IPS-15b (cell line): ENCODE results near the gene FGF14.

ENCODE experiments used
- H3K27me3 ChIP-seq: one replicate; pipeline ENCODE4 v1.6.1; 2013; ENCODE audit warnings: low read length; ENCODE audit not compliant: control insufficient read depth, insufficient read depth
- H3K36me3 ChIP-seq: one replicate; pipeline ENCODE4 v1.6.1; 2013; ENCODE audit warnings: low read length; ENCODE audit not compliant: control insufficient read depth, insufficient read depth
- H3K4me1 ChIP-seq: one replicate; pipeline ENCODE4 v1.6.1; 2013; ENCODE audit warnings: mild to moderate bottlenecking, low read length; ENCODE audit not compliant: control insufficient read depth, insufficient read depth
- H3K4me3 ChIP-seq: one replicate; pipeline ENCODE4 v1.5.1; 2013; ENCODE audit warnings: low read depth, low read length
- H3K9ac ChIP-seq: one replicate; pipeline ENCODE4 v1.6.1; 2013; ENCODE audit warnings: low read depth, mild to moderate bottlenecking, low read length
- H3K9me3 ChIP-seq: one replicate; pipeline ENCODE4 v1.6.1; 2013; ENCODE audit warnings: mild to moderate bottlenecking, low read length; ENCODE audit not compliant: control insufficient read depth, insufficient read depth

FGF14 gene

DNA sequence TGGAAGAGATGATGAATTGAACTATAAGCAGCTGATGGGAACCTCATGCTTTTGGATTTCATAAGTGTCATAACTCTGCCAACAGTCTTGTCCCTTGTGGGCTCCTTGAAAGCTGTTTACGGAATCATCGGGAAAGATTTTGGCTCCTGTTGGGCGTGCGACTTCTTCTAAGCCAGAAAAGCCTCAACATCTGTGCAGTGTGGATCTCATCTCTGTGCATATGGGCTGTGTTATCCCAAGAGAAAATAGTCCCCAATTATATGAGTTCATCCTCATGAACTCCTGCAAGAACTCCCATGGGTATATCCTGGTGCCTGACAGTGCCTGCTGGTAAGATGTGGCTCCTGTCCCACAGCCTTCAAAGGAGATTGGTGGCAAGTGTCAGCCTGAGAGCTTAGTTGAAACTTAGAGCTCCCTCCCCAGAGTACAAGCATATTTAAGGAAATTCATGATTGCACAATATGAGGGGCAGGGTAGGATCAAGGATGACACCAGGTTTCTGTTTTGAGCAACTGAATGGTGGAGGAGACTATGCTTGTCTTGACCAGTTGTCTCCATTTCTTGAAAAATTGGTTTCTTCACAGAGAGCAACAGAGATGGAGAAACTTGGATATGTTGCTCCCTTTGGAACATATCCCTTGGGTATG, 705.9 kb downstream of the FGF14 start:
- Histone ChIP-seq H3K9ac (no peak overlapping the region), H3K4me3 (no peak overlapping the region), H3K36me3 (no peaks in the 10 kb centered on the region), H3K9me3 (no peaks in the 10 kb centered on the region), H3K27me3 (no peaks in the 10 kb centered on the region), H3K4me1 (no peaks in the 10 kb centered on the region)

DNA sequence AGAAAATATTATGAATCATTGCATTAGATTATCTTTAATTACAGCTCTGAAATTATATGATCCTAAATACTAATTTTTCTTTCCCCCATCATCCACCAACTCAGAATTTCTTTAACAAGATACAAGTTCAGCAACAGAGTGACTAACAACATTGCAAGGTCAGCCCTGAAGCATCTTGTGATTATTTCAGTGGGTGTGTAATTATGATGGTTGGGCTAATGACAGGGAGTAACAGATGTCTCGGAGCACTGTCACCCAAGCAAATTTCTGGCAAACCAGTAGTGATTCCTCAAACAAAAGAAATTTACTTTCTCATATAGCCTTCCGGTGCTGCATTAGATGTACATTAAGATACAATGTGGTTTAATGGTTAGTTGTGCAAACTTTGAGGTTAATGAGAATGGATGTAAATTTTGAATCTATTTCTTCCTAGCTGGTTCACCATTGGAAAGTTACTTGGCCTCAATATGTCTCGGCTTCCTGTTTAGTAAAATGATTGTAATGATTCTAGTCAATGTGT, 710.4 kb downstream of the FGF14 start:
- Histone ChIP-seq H3K4me1 (no peaks in the 10 kb centered on the region), H3K9ac (no peak overlapping the region), H3K36me3 (no peaks in the 10 kb centered on the region), H3K9me3 (no peaks in the 10 kb centered on the region), H3K27me3 (no peaks in the 10 kb centered on the region), H3K4me3 (no peak overlapping the region)

DNA sequence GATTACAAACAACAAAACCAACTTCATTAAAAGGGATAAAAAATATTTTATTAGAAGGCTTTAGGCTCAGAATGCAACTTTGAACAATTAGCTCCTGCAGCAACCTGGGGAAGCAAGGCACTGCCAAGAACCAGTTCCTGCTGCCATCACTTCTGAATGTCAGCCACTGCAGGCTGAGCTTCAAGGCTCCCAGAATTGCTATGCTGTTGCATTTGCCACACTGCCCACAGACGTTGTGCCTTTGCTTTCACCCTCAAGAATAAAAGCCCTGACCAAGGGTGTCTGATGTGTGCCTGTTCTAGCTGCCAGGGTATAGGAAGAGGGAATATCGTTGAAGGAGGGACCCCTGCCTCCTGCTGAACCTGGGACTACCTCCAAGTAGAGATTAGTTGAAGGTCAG, 711.0 kb downstream of the FGF14 start:
- no peaks in the 10 kb centered on the region for H3K27me3 ChIP-seq
- H3K9ac ChIP-seq: no peak overlapping the region
- no peak overlapping the region for H3K4me3 ChIP-seq
- no peaks in the 10 kb centered on the region for H3K4me1 ChIP-seq
- H3K36me3 ChIP-seq: no peaks in the 10 kb centered on the region
- H3K9me3 ChIP-seq: no peaks in the 10 kb centered on the region

DNA sequence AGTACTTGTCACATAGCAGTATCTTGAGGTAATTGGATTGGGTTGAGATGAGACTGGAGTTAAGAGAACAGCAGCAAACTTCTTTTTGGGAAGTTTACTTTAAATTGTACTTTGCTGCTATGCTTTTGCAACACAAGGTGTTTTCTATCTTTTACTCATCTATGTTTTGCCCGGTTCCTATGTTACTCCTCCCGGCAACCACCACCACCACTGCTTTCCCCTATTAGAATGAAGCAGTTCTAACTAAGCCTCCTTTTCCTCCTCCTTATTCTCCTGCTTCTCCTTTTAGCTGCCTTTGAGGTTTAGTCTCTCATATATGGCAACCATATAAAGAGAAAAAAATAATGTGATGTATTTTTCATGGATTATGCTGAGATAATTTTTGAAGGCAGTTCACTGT, 715.8 kb downstream of the FGF14 start:
- H3K9ac ChIP-seq: no peak overlapping the region
- no peak overlapping the region for H3K4me3 ChIP-seq
- no peaks in the 10 kb centered on the region for H3K9me3 ChIP-seq
- H3K36me3 ChIP-seq: no peaks in the 10 kb centered on the region
- no peaks in the 10 kb centered on the region for H3K27me3 ChIP-seq
- no peaks in the 10 kb centered on the region for H3K4me1 ChIP-seq

DNA sequence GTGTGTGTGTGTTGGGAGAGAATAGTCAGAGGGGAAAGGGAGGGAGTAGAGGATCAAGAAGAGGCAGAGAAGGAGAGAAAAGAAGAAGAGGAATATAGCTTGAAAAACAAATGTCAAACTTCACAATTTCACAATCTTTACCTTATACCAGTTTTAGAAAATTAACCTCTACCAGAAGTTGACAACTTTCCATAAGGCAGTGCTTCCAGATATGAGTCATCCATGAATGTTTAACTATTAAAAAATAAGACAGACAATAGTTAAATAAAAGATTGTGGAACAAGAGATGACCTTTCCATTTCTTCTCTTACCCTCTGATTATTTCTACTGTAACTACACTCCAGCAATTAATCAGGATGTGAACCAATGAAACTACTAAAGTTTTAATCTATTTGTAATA, 720.0 kb downstream of the FGF14 start:
- H3K4me1 ChIP-seq: no peaks in the 10 kb centered on the region
- H3K36me3 ChIP-seq: no peaks in the 10 kb centered on the region
- H3K4me3 ChIP-seq: no peak overlapping the region
- H3K9me3 ChIP-seq: no peaks in the 10 kb centered on the region
- no peak overlapping the region for H3K9ac ChIP-seq
- no peaks in the 10 kb centered on the region for H3K27me3 ChIP-seq

DNA sequence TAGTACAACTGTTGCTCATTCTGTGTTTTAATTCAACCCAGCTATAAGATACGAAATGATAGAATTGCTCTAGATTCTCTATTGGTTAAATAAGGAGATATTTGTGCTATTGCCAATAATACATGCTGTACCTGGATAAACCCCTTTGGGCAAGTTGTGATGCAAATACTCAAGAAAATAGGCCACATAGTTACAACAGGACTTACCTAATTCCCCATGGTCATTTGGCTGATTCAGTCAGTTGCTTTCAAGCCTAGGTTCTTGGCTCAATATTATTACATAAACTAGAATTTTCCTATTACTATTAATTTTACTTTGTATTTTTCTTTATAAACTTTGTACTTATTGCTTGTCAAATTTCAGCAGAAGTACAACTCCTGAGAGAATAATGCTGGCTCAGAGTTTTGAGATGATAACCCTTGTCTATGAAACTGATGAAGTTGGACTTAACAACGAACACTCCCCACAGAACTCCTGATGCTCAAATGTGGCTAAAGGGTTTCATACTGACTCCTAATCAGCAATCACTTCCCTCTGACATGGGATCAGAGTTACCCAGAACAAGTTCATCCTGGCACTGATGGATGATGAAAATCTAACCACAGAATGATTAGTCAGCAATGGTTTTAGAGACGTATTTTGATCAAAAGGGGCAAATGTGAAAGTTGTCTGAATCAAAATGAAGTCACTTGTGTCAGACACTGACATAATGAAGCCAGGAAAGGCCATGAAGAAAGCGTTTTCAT, 728.3 kb downstream of the FGF14 start:
- no peaks in the 10 kb centered on the region for H3K36me3 ChIP-seq
- no peaks in the 10 kb centered on the region for H3K4me1 ChIP-seq
- H3K4me3 ChIP-seq: no peak overlapping the region
- no peaks in the 10 kb centered on the region for H3K9me3 ChIP-seq
- no peaks in the 10 kb centered on the region for H3K27me3 ChIP-seq
- H3K9ac ChIP-seq: no peak overlapping the region

DNA sequence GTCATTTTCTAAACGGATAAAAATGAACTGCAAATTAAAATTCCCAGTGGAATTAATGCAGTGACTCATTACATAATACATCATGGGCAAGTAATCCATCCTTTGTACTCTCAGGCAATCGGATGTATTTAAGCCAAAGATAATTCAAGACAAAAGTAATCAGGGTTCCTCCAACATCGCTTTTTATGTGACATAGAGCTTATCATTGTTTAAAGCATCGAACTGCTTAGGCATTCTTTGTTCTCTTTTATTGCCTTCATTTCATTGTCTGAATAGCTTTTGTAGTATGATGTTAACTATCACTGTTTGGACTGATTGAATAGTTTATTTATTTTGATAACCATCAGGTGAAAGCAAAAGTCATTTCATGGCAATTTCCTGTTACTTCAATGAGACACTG, 740.0 kb downstream of the FGF14 start:
- H3K9me3 ChIP-seq: no peaks in the 10 kb centered on the region
- no peak overlapping the region for H3K4me3 ChIP-seq
- H3K9ac ChIP-seq: no peak overlapping the region
- H3K36me3 ChIP-seq: no peaks in the 10 kb centered on the region
- H3K27me3 ChIP-seq: no peaks in the 10 kb centered on the region
- no peaks in the 10 kb centered on the region for H3K4me1 ChIP-seq
